ENCODE measurements around the gene SOS2. TPM values are rescaled to one million over a fixed set of nuclear protein-coding genes. Genes with fewer than 3 reads are reported as not detected.

SOS2 gene
- total and polyA plus RNA-seq, 7 experiments from 2014 or later: 10.2 to 49.6 (median 37.6) TPM

- Histone ChIP-seq H3K27me3 (ENCODE audit: control insufficient read depth in 2 of 2, insufficient read depth in 2 of 2, low read length in 2 of 2) (no peaks in the 10 kb centered on the region), H3K36me3 (ENCODE audit: control insufficient read depth in 2 of 3, insufficient read depth in 3 of 3, low read length in 3 of 3) (no peaks in the 10 kb centered on the region), H3K4me1 (ENCODE audit: control insufficient read depth in 2 of 2, insufficient read depth in 2 of 2, low read length in 2 of 2) (peaks cover 23 to 67% of the 10 kb centered on the region in 2 donors), H3K27ac (ENCODE audit: low read depth, low read length) (no peak overlapping the region), H3K4me3 (ENCODE audit: low read length) (no peak overlapping the region), H3K9me3 (ENCODE audit: control insufficient read depth in 2 of 3, low read length in 3 of 3) (no peaks in the 10 kb centered on the region)
- Mint-ChIP-seq H3K27me3 (peaks cover 0 to 5% (median 0%) of the 10 kb centered on the region in 5 donors), H3K4me1 (peaks cover 39 to 92% (median 76%) of the 10 kb centered on the region in 7 donors), H3K27ac (peak overlapping the region; percentile 13 to 87 (median 79)), H3K9me3 (peaks cover 0 to 2% (median 0%) of the 10 kb centered on the region in 11 donors), H3K36me3 (peaks cover 0 to 25% (median 4%) of the 10 kb centered on the region in 5 donors), H3K4me3 (peak overlapping the region in 9 of 10 donors; percentile 9 to 61 (median 38))
- DNase-seq: no peak
- CTCF ChIA-PET: interaction anchor here (0.8 to 3.1 kb wide), 5 partner anchors 38 to 247 kb away, joined by 3 to 16 read pairs (median 4); partner anchors contain the start of gene NEMF
- intact Hi-C loops (cut with micrococcal nuclease): no loop called here
- POLR2A ChIA-PET: interaction anchor here (2.5 to 22.1 kb wide), 6 partner anchors 11 to 233 kb away, joined by 8 to 328 read pairs (median 62); partner anchors contain the start of gene VCPKMT
- no peak for ATAC-seq
These were observed 132.0 kb downstream of the SOS2 start for GRCh38 chr14:50099335-50099734.

- Mint-ChIP-seq H3K27ac (peak overlapping the region; percentile 86 to 98 (median 91)), H3K4me3 (peak overlapping the region; percentile 70 to 85 (median 80)), H3K4me1 (peaks cover 55 to 97% (median 82%) of the 10 kb centered on the region in 7 donors), H3K9me3 (peaks cover 0 to 2% (median 0%) of the 10 kb centered on the region in 11 donors), H3K27me3 (peaks cover 0 to 5% (median 0%) of the 10 kb centered on the region in 5 donors), H3K36me3 (peaks cover 0 to 25% (median 4%) of the 10 kb centered on the region in 5 donors)
- peak; percentile 85 for ATAC-seq
- intact Hi-C loops (cut with micrococcal nuclease): loop anchor here (1.0 to 2.0 kb wide), 6 partner anchors 8 to 95 kb away; no protein-coding TSS in a partner anchor
- Histone ChIP-seq H3K4me1 (ENCODE audit: control insufficient read depth in 2 of 2, insufficient read depth in 2 of 2, low read length in 2 of 2) (peaks cover 20 to 68% of the 10 kb centered on the region in 2 donors), H3K27ac (ENCODE audit: low read depth, low read length) (peak overlapping the region; percentile 76), H3K36me3 (ENCODE audit: control insufficient read depth in 2 of 3, insufficient read depth in 3 of 3, low read length in 3 of 3) (no peaks in the 10 kb centered on the region), H3K9me3 (ENCODE audit: control insufficient read depth in 2 of 3, low read length in 3 of 3) (no peaks in the 10 kb centered on the region), H3K27me3 (ENCODE audit: control insufficient read depth in 2 of 2, insufficient read depth in 2 of 2, low read length in 2 of 2) (no peaks in the 10 kb centered on the region), H3K4me3 (ENCODE audit: low read length) (peak overlapping the region; percentile 35)
- CTCF ChIA-PET: interaction anchor here (1.0 to 2.3 kb wide), 6 partner anchors 9 to 243 kb away, joined by 3 to 23 read pairs (median 6); partner anchors contain the start of gene NEMF
- POLR2A ChIA-PET: interaction anchor here (0.8 to 22.1 kb wide), 21 partner anchors 8 to 328 kb away, joined by 3 to 328 read pairs (median 7); partner anchors contain the start of genes ARF6, KLHDC2, NEMF and VCPKMT
- DNase-seq: peak in 7 of 9 donors; percentile 45 to 73 (median 60)
These were observed 135.5 kb downstream of the SOS2 start for GRCh38 chr14:50095895-50096294.

- POLR2A ChIA-PET: interaction anchor here (0.5 to 22.1 kb wide), 12 partner anchors 8 to 228 kb away, joined by 3 to 328 read pairs (median 6); no protein-coding TSS in a partner anchor
These were observed 137.2 kb downstream of the SOS2 start for GRCh38 chr14:50094056-50094755.

GRCh38 chr14:50093496-50093895 lies 137.9 kb downstream of the SOS2 start:
- H3K36me3 Mint-ChIP-seq: peaks cover 0 to 25% (median 4%) of the 10 kb centered on the region in 5 donors
- Histone ChIP-seq H3K27me3 (ENCODE audit: control insufficient read depth in 2 of 2, insufficient read depth in 2 of 2, low read length in 2 of 2) (no peaks in the 10 kb centered on the region), H3K4me1 (ENCODE audit: control insufficient read depth in 2 of 2, insufficient read depth in 2 of 2, low read length in 2 of 2) (peaks cover 31 to 67% of the 10 kb centered on the region in 2 donors), H3K27ac (ENCODE audit: low read depth, low read length) (no peak overlapping the region), H3K9me3 (ENCODE audit: control insufficient read depth in 2 of 3, low read length in 3 of 3) (no peaks in the 10 kb centered on the region), H3K36me3 (ENCODE audit: control insufficient read depth in 2 of 3, insufficient read depth in 3 of 3, low read length in 3 of 3) (no peaks in the 10 kb centered on the region), H3K4me3 (ENCODE audit: low read length) (no peak overlapping the region)
- peak overlapping the region in 5 of 10 donors; percentile 32 to 68 (median 48) for H3K4me3 Mint-ChIP-seq
- H3K27me3 Mint-ChIP-seq: peaks cover 0 to 5% (median 0%) of the 10 kb centered on the region in 5 donors
- H3K27ac Mint-ChIP-seq: peak overlapping the region in 8 of 9 donors; percentile 72 to 97 (median 79)
- ChIA-PET CTCF (interaction anchor here (0.5 to 2.2 kb wide), 7 partner anchors 11 to 644 kb away, joined by 3 to 10 read pairs (median 3); no protein-coding TSS in a partner anchor), POLR2A (interaction anchor here (0.5 to 22.1 kb wide), 10 partner anchors 9 to 228 kb away, joined by 3 to 328 read pairs (median 6); no protein-coding TSS in a partner anchor)
- intact Hi-C loops (cut with micrococcal nuclease): no loop called here
- no peak for ATAC-seq
- DNase-seq: no peak
- peaks cover 60 to 95% (median 80%) of the 10 kb centered on the region in 7 donors for H3K4me1 Mint-ChIP-seq
- H3K9me3 Mint-ChIP-seq: peaks cover 0 to 2% (median 0%) of the 10 kb centered on the region in 11 donors

More at GRCh38 chr14:50094056-50094755, 137.2 kb downstream of the SOS2 start:
- peak overlapping the region in 7 of 9 donors; percentile 36 to 97 (median 77) for H3K27ac Mint-ChIP-seq
- no peaks in the 10 kb centered on the region for H3K27me3 ChIP-seq (ENCODE audit: control insufficient read depth in 2 of 2, insufficient read depth in 2 of 2, low read length in 2 of 2)
- intact Hi-C loops (cut with micrococcal nuclease): no loop called here
- H3K9me3 ChIP-seq (ENCODE audit: control insufficient read depth in 2 of 3, low read length in 3 of 3): no peaks in the 10 kb centered on the region
- peaks cover 0 to 25% (median 4%) of the 10 kb centered on the region in 5 donors for H3K36me3 Mint-ChIP-seq
- H3K4me1 Mint-ChIP-seq: peaks cover 57 to 95% (median 78%) of the 10 kb centered on the region in 7 donors
- no peak overlapping the region for H3K27ac ChIP-seq (ENCODE audit: low read depth, low read length)
- peaks cover 0 to 2% (median 0%) of the 10 kb centered on the region in 11 donors for H3K9me3 Mint-ChIP-seq
- CTCF ChIA-PET: interaction anchor here (0.8 to 2.2 kb wide), 7 partner anchors 11 to 241 kb away, joined by 3 to 10 read pairs (median 3); no protein-coding TSS in a partner anchor
- H3K4me1 ChIP-seq (ENCODE audit: control insufficient read depth in 2 of 2, insufficient read depth in 2 of 2, low read length in 2 of 2): peaks cover 24 to 65% of the 10 kb centered on the region in 2 donors
- H3K4me3 Mint-ChIP-seq: peak overlapping the region in 3 of 10 donors; percentile 5 to 48 (median 23)
- H3K27me3 Mint-ChIP-seq: peaks cover 0 to 5% (median 0%) of the 10 kb centered on the region in 5 donors
- DNase-seq (no peak), ATAC-seq (no peak)
- no peaks in the 10 kb centered on the region for H3K36me3 ChIP-seq (ENCODE audit: control insufficient read depth in 2 of 3, insufficient read depth in 3 of 3, low read length in 3 of 3)
- H3K4me3 ChIP-seq (ENCODE audit: low read length): no peak overlapping the region

GRCh38 chr14:50092006-50092555 lies 139.3 kb downstream of the SOS2 start:
- intact Hi-C loops (cut with micrococcal nuclease): no loop called here
- H3K9me3 Mint-ChIP-seq: peaks cover 0 to 2% (median 0%) of the 10 kb centered on the region in 11 donors
- peaks cover 66 to 96% (median 82%) of the 10 kb centered on the region in 7 donors for H3K4me1 Mint-ChIP-seq
- Histone ChIP-seq H3K4me3 (ENCODE audit: low read length) (no peak overlapping the region), H3K27me3 (ENCODE audit: control insufficient read depth in 2 of 2, insufficient read depth in 2 of 2, low read length in 2 of 2) (no peaks in the 10 kb centered on the region), H3K27ac (ENCODE audit: low read depth, low read length) (peak overlapping the region; percentile 21), H3K36me3 (ENCODE audit: control insufficient read depth in 2 of 3, insufficient read depth in 3 of 3, low read length in 3 of 3) (no peaks in the 10 kb centered on the region), H3K4me1 (ENCODE audit: control insufficient read depth in 2 of 2, insufficient read depth in 2 of 2, low read length in 2 of 2) (peaks cover 45 to 72% of the 10 kb centered on the region in 2 donors), H3K9me3 (ENCODE audit: control insufficient read depth in 2 of 3, low read length in 3 of 3) (no peaks in the 10 kb centered on the region)
- H3K27me3 Mint-ChIP-seq: peaks cover 0 to 5% (median 0%) of the 10 kb centered on the region in 5 donors
- H3K27ac Mint-ChIP-seq: peak overlapping the region in 8 of 9 donors; percentile 4 to 97 (median 78)
- peak overlapping the region in 3 of 10 donors; percentile 10 to 55 (median 50) for H3K4me3 Mint-ChIP-seq
- CTCF ChIA-PET: interaction anchor here (1.8 to 2.2 kb wide), 3 partner anchors 10 to 239 kb away, joined by 4 to 15 read pairs (median 5); partner anchors contain the start of gene NEMF
- POLR2A ChIA-PET: interaction anchor here (0.5 to 22.1 kb wide), 9 partner anchors 8 to 226 kb away, joined by 3 to 328 read pairs (median 7); no protein-coding TSS in a partner anchor
- no peak for DNase-seq
- ATAC-seq: no peak
- H3K36me3 Mint-ChIP-seq: peaks cover 0 to 29% (median 4%) of the 10 kb centered on the region in 5 donors
